K562 (cell line): ENCODE data around the gene DHRS13. TPM values are rescaled to one million over a fixed set of nuclear protein-coding genes. Genes with fewer than 3 reads are reported as not detected.

Experiments used
- ATAC-seq: fragments of 200-7000 bp; cut with Tn5 transposase; 3 replicates; pipeline ENCODE4 v1.9.1; 2020; ENCODE audit warnings: moderate library complexity
- BruUV-seq: library from RNA; stranded (reverse); fragments of 400-500 nt; replicated peaks from 2 replicates; lab custom pipeline; 2021; lab: Mats Ljungman, UMichigan
- CTCF ChIA-PET: fragments of 300-600 bp; formaldehyde crosslinking; extraction: SDS; loops from one replicate; lab custom pipeline; 2021; ENCODE audit warnings: low intra/inter-chr PET ratio; lab: Yijun Ruan, JAX
- POLR2A ChIA-PET: fragments of 300-600, 350-650 bp; sonication (Branson Sonifier 250); formaldehyde crosslinking; extraction: SDS; loops from one replicate; lab custom pipeline; 2021; ENCODE audit warnings: antibody characterized with exemption, inconsistent platforms; lab: Yijun Ruan, JAX
- DNase-seq, 4 experiments: peaks; one replicate each; pipeline versions ENCODE4 v3.0.0 to v3.0.0-alpha.2; 2011 to 2018; ENCODE audit warnings: low spot score in 3 of 4, mixed read lengths in 3 of 4; ENCODE audit errors: extremely low read depth in 1 of 4
- FAIRE-seq: peaks from 2 replicates; lab custom pipeline; 2011; peaks lifted over from hg19 to GRCh38; lab: Jason Lieb, UNC
- H2AFZ ChIP-seq: 2 replicates; pipeline ENCODE4 v1.6.0; 2011; ENCODE audit warnings: low read depth, low read length, control low read depth, inconsistent platforms
- H3K27ac ChIP-seq: fragments of 200-600 bp; 3 replicates; pipeline ENCODE4 v1.8.0; 2011; ENCODE audit warnings: low read depth, mild to moderate bottlenecking, control low read depth, inconsistent platforms, low read length, moderate library complexity, mixed read lengths; ENCODE audit errors: extremely low read depth
- H3K27me3 ChIP-seq, 2 experiments: fragments of 300-600 bp in 1 of 2; 2 replicates in 1 of 2; 3 replicates in 1 of 2; pipeline versions ENCODE4 v1.6.0 to v1.8.0; 2011; ENCODE audit warnings: inconsistent platforms in 2 of 2, low read length in 2 of 2, mild to moderate bottlenecking in 1 of 2, mixed read lengths in 1 of 2, moderate library complexity in 1 of 2; ENCODE audit not compliant: control insufficient read depth in 2 of 2, insufficient read depth in 2 of 2
- H3K36me3 ChIP-seq: fragments of 300-600 bp; 3 replicates; pipeline ENCODE4 v1.8.0; 2011; ENCODE audit warnings: mild to moderate bottlenecking, low read length, inconsistent platforms; ENCODE audit not compliant: control insufficient read depth, insufficient read depth
- H3K4me1 ChIP-seq, 2 experiments: fragments of 200-600 bp in 1 of 2; replicated peaks in 1 of 2; 2 replicates in 1 of 2; 3 replicates in 1 of 2; pipeline versions ENCODE4 v1.5.1 to v1.8.0; 2011; ENCODE audit warnings: inconsistent platforms in 2 of 2, low read length in 2 of 2, mild to moderate bottlenecking in 1 of 2, mixed read lengths in 1 of 2, moderate library complexity in 1 of 2; ENCODE audit not compliant: control insufficient read depth in 2 of 2, insufficient read depth in 2 of 2
- H3K4me2 ChIP-seq: 2 replicates; pipeline ENCODE4 v1.6.1; 2011; ENCODE audit warnings: low read length, control low read depth, inconsistent platforms, mixed read lengths; ENCODE audit not compliant: insufficient read depth
- H3K4me3 ChIP-seq: fragments of 200-600 bp; sonication (generic), shearing (Covaris generic); 2 replicates; pipeline ENCODE4 v1.5.1; 2016; ENCODE audit warnings: control low read depth, inconsistent platforms
- H3K79me2 ChIP-seq: fragments of 200-600 bp; 3 replicates; pipeline ENCODE4 v1.8.0; 2011; ENCODE audit warnings: low read length, inconsistent platforms; ENCODE audit not compliant: control insufficient read depth, insufficient read depth
- H3K9ac ChIP-seq, 2 experiments: 2 replicates each; pipeline versions ENCODE4 v1.6.0 to v1.6.1; 2011; ENCODE audit warnings: low read depth in 2 of 2, low read length in 2 of 2, control low read depth in 1 of 2, inconsistent platforms in 1 of 2, mild to moderate bottlenecking in 1 of 2, mixed read lengths in 1 of 2; ENCODE audit not compliant: insufficient read depth in 1 of 2
- H3K9me1 ChIP-seq: one replicate; pipeline ENCODE4 v1.6.0; 2011; ENCODE audit warnings: inconsistent platforms, mild to moderate bottlenecking, low read length, moderate library complexity; ENCODE audit not compliant: control insufficient read depth, insufficient read depth
- H3K9me3 ChIP-seq: replicated peaks from 2 replicates; pipeline ENCODE4 v1.5.1; 2011; ENCODE audit warnings: low read depth, low read length, inconsistent platforms; ENCODE audit not compliant: control insufficient read depth, insufficient read depth
- H4K20me1 ChIP-seq: replicated peaks from 2 replicates; pipeline ENCODE4 v1.6.1; 2011; ENCODE audit warnings: low read length, inconsistent platforms, mixed read lengths; ENCODE audit not compliant: control insufficient read depth, insufficient read depth
- MCM7 ChIP-seq, 2 experiments: fragments of 450-650 bp; IDR thresholded peaks; 2 replicates each; pipeline ENCODE4 v1.6.1; 2016 to 2018
- RBFOX2 ChIP-seq: fragments of 200-400 bp; formaldehyde crosslinking; IDR thresholded peaks from 2 replicates; pipeline ENCODE4 v1.6.1; 2017; ENCODE audit warnings: low read depth, mild to moderate bottlenecking, low read length, moderate library complexity
- ZNF24 ChIP-seq: fragments of 450-650 bp; IDR thresholded peaks from 2 replicates; pipeline ENCODE4 v1.6.1; 2016
- WGBS: fragments of 100-300 bp; shearing (Covaris generic); methylation state at CpG from one replicate; pipeline ENCODE4 v1.1.6; 2016; ENCODE audit warnings: low coverage, mixed read lengths; ENCODE audit not compliant: insufficient coverage; ENCODE audit errors: missing lambda C conversion rate; 5-methylcytosine and 5-hydroxymethylcytosine counted together
- in situ Hi-C: fragments of 300-500 bp; cut with MboI; formaldehyde crosslinking; loops from 4 replicates; pipeline ENCODE4 v1.15.0; 2018; ENCODE audit warnings: inconsistent platforms, mixed read lengths
- intact Hi-C: fragments of 100-400 bp; cut with micrococcal nuclease; formaldehyde crosslinking; loops from 2 replicates; pipeline ENCODE4 v1.14.2; 2022
- polyA plus RNA-seq, 8 experiments: library from polyadenylated mRNA; depleted of rRNA in 4 of 8; stranded (reverse) in 5 of 8; unstranded in 3 of 8; fragments of >200 nt; fragmentation: Nextera tagmentation in 2 of 8; fragmentation: Illumina TruSeq in 1 of 8; extraction: Ambion mirVana in 2 of 8; extraction: Trizol in 1 of 8; gene quantifications; 2 replicates each; pipeline versions ENCODE4 v1.2.1 to v1.2.3, GENCODE V29; 2011 to 2014; ENCODE audit warnings: inconsistent platforms in 1 of 8, missing spikeins in 1 of 8
- total RNA-seq, 7 experiments: library from RNA; depleted of rRNA in 6 of 7; stranded (reverse); fragments of >200 nt in 6 of 7; fragmentation: Illumina TruSeq in 2 of 7; extraction: Trizol in 2 of 7; gene quantifications; 2 replicates each; pipeline versions ENCODE4 v1.2.1 to v1.2.3, GENCODE V29; 2011 to 2021; ENCODE audit warnings: low replicate concordance in 1 of 7
- TF ChIP-seq, protein P1 (sequence below): sonication (generic); formaldehyde crosslinking; IDR thresholded peaks from 2 replicates; pipeline ENCODE4 v1.9.0; 2022; ENCODE audit warnings: mild to moderate bottlenecking, missing genetic modification reagents

DHRS13 gene
- total and polyA plus RNA-seq, 9 of the 15 experiments (the other 6 are each of a cell fraction or from before 2014, with no cell fraction given): 0.32 to 52.3 (median 34.3) TPM; not detected in 1

GRCh38 chr17:28885363-28885762 is 17.5 kb downstream of the DHRS13 start:
- Histone ChIP-seq H3K27ac (no peak overlapping the region), H3K79me2 (0 out of 3 replicates have a peak, but pooled peaks cover 3% of the 10 kb centered on the region), H3K9me1 (no peaks in the 10 kb centered on the region), H3K4me3 (no peak overlapping the region), H3K9me3 (no peaks in the 10 kb centered on the region), H4K20me1 (no peaks in the 10 kb centered on the region; the same call in 1 of the 2 replicates), H3K36me3 (peaks cover 59% of the 10 kb centered on the region), H3K27me3 (no peaks in the 10 kb centered on the region), H3K4me1 (peaks cover 4 to 42% of the 10 kb centered on the region in 2 experiments; a peak in 4 of 5 replicates), H3K9ac (peak overlapping the region in 1 of 2 experiments; percentile 57; a peak in 1 of 4 replicates), H2AFZ (no peak overlapping the region), H3K4me2 (no peak overlapping the region)
- ChIA-PET POLR2A (interaction anchor here (0.6 to 1.7 kb wide), 6 partner anchors 12 to 471 kb away, joined by 3 to 6 read pairs (median 4); partner anchors contain the start of gene FLOT2), CTCF (no interaction called here)
- ATAC-seq (no peak), DNase-seq (no peak), FAIRE-seq (no peak)
- BruUV-seq: no TSS peak
- in situ Hi-C loops (no loop called here), intact Hi-C loops (no loop called here)
- TF ChIP-seq, protein P1, sequence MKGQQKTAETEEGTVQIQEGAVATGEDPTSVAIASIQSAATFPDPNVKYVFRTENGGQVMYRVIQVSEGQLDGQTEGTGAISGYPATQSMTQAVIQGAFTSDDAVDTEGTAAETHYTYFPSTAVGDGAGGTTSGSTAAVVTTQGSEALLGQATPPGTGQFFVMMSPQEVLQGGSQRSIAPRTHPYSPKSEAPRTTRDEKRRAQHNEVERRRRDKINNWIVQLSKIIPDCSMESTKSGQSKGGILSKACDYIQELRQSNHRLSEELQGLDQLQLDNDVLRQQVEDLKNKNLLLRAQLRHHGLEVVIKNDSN: no peak
- TF ChIP-seq ZNF24 (no peak), RBFOX2 (0 out of 2 replicates have a peak, but pooled peaks have one; percentile 2), MCM7 (IDR thresholded peaks at IDR 0.05) (no peak)
- 94% methylated on average over 4 of the region's 4 CpGs for WGBS
